OCI-LY3 (cell line): Measurements from ENCODE around the gene DACT1.

Source experiments
- EZH2phosphoT487 ChIP-seq: fragments of 200-600 bp; shearing (Covaris generic); IDR thresholded peaks from 2 replicates; pipeline ENCODE4 v1.6.1; 2018; ENCODE audit warnings: antibody characterized with exemption, mixed run types, low read depth
- TF ChIP-seq, protein P1 (sequence below): fragments of 200-600, 300-600 bp; sonication (generic); IDR thresholded peaks from 2 replicates; pipeline ENCODE4 v1.5.1; 2014; ENCODE audit warnings: antibody characterized with exemption, low read length, low read depth

DNA sequence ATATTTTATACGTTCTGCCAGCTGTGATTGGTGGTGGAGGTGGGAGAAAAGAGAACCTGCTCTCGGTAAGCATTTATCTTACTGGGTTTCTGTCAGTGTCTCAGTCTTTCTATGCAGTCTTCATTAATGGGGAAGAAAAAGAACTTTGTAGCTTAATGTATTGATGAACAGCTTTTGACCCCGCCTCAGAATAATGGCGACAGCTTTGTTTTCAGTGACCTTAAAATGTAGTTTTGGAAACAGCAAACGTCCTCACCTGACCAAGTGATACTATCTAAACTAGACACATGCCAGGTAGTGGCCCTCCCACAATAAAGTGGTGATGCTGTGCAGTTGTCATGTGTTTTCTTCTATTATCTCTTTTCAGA, 1.4 kb downstream of the DACT1 start:
- TF ChIP-seq, protein P1, sequence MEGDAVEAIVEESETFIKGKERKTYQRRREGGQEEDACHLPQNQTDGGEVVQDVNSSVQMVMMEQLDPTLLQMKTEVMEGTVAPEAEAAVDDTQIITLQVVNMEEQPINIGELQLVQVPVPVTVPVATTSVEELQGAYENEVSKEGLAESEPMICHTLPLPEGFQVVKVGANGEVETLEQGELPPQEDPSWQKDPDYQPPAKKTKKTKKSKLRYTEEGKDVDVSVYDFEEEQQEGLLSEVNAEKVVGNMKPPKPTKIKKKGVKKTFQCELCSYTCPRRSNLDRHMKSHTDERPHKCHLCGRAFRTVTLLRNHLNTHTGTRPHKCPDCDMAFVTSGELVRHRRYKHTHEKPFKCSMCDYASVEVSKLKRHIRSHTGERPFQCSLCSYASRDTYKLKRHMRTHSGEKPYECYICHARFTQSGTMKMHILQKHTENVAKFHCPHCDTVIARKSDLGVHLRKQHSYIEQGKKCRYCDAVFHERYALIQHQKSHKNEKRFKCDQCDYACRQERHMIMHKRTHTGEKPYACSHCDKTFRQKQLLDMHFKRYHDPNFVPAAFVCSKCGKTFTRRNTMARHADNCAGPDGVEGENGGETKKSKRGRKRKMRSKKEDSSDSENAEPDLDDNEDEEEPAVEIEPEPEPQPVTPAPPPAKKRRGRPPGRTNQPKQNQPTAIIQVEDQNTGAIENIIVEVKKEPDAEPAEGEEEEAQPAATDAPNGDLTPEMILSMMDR: no peak
- TF ChIP-seq EZH2phosphoT487: no peak
